Measurements from ENCODE around the gene MAS1.

Gene MAS1

GRCh38 chr6:159880412-159880975 lies 10.3 kb upstream of the MAS1 start:
- no peak for DNase-seq

GRCh38 chr6:159884720-159885119 lies 6.1 kb upstream of the MAS1 start:
- DNase-seq = no peak

- no peak for DNase-seq
These were observed 4.5 kb upstream of the MAS1 start for GRCh38 chr6:159886270-159886669.

- DNase-seq = no peak
These were observed 3.6 kb upstream of the MAS1 start for GRCh38 chr6:159887146-159887545.

GRCh38 chr6:159887761-159888160 lies 3.0 kb upstream of the MAS1 start:
- DNase-seq = no peak

- DNase-seq = no peak
These were observed 587 bp upstream of the MAS1 start for GRCh38 chr6:159890201-159890600.

- DNase-seq = no peak
These were observed 1.3 kb downstream of the MAS1 start for GRCh38 chr6:159892053-159892452.

- no peak for DNase-seq
These were observed 2.3 kb downstream of the MAS1 start for GRCh38 chr6:159893064-159893463.

GRCh38 chr6:159894991-159895390 lies 4.2 kb downstream of the MAS1 start:
- DNase-seq = no peak

GRCh38 chr6:159897603-159898002 lies 6.8 kb downstream of the MAS1 start:
- no peak for DNase-seq

- no peak for DNase-seq
These were observed 7.7 kb downstream of the MAS1 start for GRCh38 chr6:159898519-159898918.

GRCh38 chr6:159899994-159900745 lies 9.4 kb downstream of the MAS1 start:
- no peak for DNase-seq

- DNase-seq = no peak
These were observed 11.8 kb downstream of the MAS1 start for GRCh38 chr6:159902620-159903019.

GRCh38 chr6:159904497-159904911 lies 13.7 kb downstream of the MAS1 start:
- no peak for DNase-seq

GRCh38 chr6:159906400-159906799 lies 15.6 kb downstream of the MAS1 start:
- no peak for DNase-seq

GRCh38 chr6:159908535-159908934 lies 17.7 kb downstream of the MAS1 start:
- no peak for DNase-seq

GRCh38 chr6:159908979-159909378 lies 18.2 kb downstream of the MAS1 start:
- DNase-seq = no peak

- DNase-seq = no peak
These were observed 19.6 kb downstream of the MAS1 start for GRCh38 chr6:159910342-159910741.

- no peak for DNase-seq
These were observed 22.6 kb downstream of the MAS1 start for GRCh38 chr6:159913375-159913774.

GRCh38 chr6:159913862-159914564 lies 23.2 kb downstream of the MAS1 start:
- DNase-seq = no peak

- DNase-seq = no peak
These were observed 23.8 kb downstream of the MAS1 start for GRCh38 chr6:159914565-159914923.

- no peak for DNase-seq
These were observed 24.6 kb downstream of the MAS1 start for GRCh38 chr6:159915397-159915796.

- DNase-seq = no peak
These were observed 25.4 kb downstream of the MAS1 start for GRCh38 chr6:159916237-159916636.

- DNase-seq = no peak
These were observed 26.0 kb downstream of the MAS1 start for GRCh38 chr6:159916752-159917151.

Measured in CD4-positive, alpha-beta T cell treated with Interleukin-17A for 4 hours (primary cell).